ENCODE results near the gene PCA3. TPM values are rescaled to one million over a fixed set of nuclear protein-coding genes. Genes with fewer than 3 reads are reported as not detected.

PCA3 gene
- total and polyA plus RNA-seq, 2 donors (not counting 3 experiments of a cell fraction or from before 2014, with no cell fraction given): 0.86 to 2.5 TPM

GRCh38 chr9:76820431-76820830 lies 56.2 kb downstream of the PCA3 start:
- no TSS peak for BruUV-seq (replicated peaks)
- Histone ChIP-seq H3K79me2 (ENCODE audit: control insufficient read depth, insufficient read depth, low read length) (no peaks in the 10 kb centered on the region), H3K36me3 (ENCODE audit: control insufficient read depth in 2 of 2, extremely low read depth in 1 of 2, insufficient read depth in 2 of 2, low read length in 2 of 2) (no peaks in the 10 kb centered on the region)

More at GRCh38 chr9:76820431-76820830, 56.2 kb downstream of the PCA3 start:
- Histone ChIP-seq H3K27me3 (ENCODE audit: control insufficient read depth in 2 of 2, insufficient read depth in 2 of 2, low read length in 2 of 2) (peaks cover 0 to 4% of the 10 kb centered on the region in 2 experiments), H3K9me3 (replicated peaks; ENCODE audit: control insufficient read depth, insufficient read depth, low read length) (no peaks in the 10 kb centered on the region), H3K4me2 (ENCODE audit: insufficient read depth, low read length) (no peak overlapping the region), H3K4me3 (replicated peaks in 1 of 3; ENCODE audit: insufficient read depth in 1 of 3, low read depth in 1 of 3, low read length in 3 of 3) (no peak overlapping the region), H2AFZ (ENCODE audit: low read depth, low read length) (no peak overlapping the region), H3K4me1 (ENCODE audit: control insufficient read depth, extremely low read depth, insufficient read depth, low read length) (peaks cover 11% of the 10 kb centered on the region), H3K9me1 (replicated peaks; ENCODE audit: control insufficient read depth, extremely low read depth, insufficient read depth, low read length) (no peaks in the 10 kb centered on the region), H3K27ac (ENCODE audit: insufficient read depth, low read depth, low read length) (no peak overlapping the region), H4K20me1 (replicated peaks; ENCODE audit: control insufficient read depth, extremely low read depth, insufficient read depth, low read length) (no peaks in the 10 kb centered on the region), H3K9ac (replicated peaks; ENCODE audit: extremely low read depth, insufficient read depth, low read length) (no peak overlapping the region)
- TF ChIP-seq EZH2 (IDR thresholded peaks at IDR 0.05; ENCODE audit: borderline replicate concordance, low read depth, low read length, severe bottlenecking) (no peak), JUN (IDR thresholded peaks at IDR 0.05; ENCODE audit: borderline replicate concordance, insufficient read depth, insufficient read length, low read depth) (no peak), GATA2 (IDR thresholded peaks at IDR 0.05; ENCODE audit: insufficient read depth, insufficient read length, low read depth, low read length) (no peak), CTCF (IDR thresholded peaks at IDR 0.05; ENCODE audit: extremely low read depth in 1 of 2, insufficient read depth in 1 of 2, low read depth in 1 of 2, low read length in 2 of 2) (no peak), FOS (IDR thresholded peaks at IDR 0.05; ENCODE audit: borderline replicate concordance, insufficient read depth, low read length) (no peak), MYC (IDR thresholded peaks at IDR 0.05; ENCODE audit: low read depth, low read length) (no peak), POLR2A (IDR thresholded peaks at IDR 0.05; ENCODE audit: low read depth, low read length) (no peak), MAX (IDR thresholded peaks at IDR 0.05; ENCODE audit: insufficient read depth, insufficient read length) (no peak), POLR2AphosphoS5 (IDR thresholded peaks at IDR 0.05; ENCODE audit: insufficient read depth, low read depth, low read length) (no peak)
- no peak for DNase-seq (ENCODE audit: low read depth, low spot score)
- POLR2A ChIA-PET: no interaction called here
- CTCF ChIA-PET: no interaction called here
- intact Hi-C loops (cut with micrococcal nuclease): no loop called here
- dilution Hi-C loops (cut with MboI; ENCODE audit: extremely low pct_ligation_motif_present, low sequenced_read_pairs): no loop called here
- no peak for FAIRE-seq

Data from endothelial cell of umbilical vein (primary cell).